Keratinocyte (primary cell): Measurements from ENCODE around the gene SPAG9. TPM values are rescaled to one million over a fixed set of nuclear protein-coding genes. Genes with fewer than 3 reads are reported as not detected.

Experiments used
- DNase-seq: peaks from one replicate; pipeline ENCODE4 v3.0.0-alpha.2; 2011; ENCODE audit warnings: low read depth, missing footprints, low spot score
- FAIRE-seq: peaks from 2 replicates; lab custom pipeline; 2011; peaks lifted over from hg19 to GRCh38; lab: Jason Lieb, UNC
- H2AFZ ChIP-seq: 2 replicates; pipeline ENCODE4 v1.6.0; 2012; ENCODE audit warnings: low read length, control low read depth, inconsistent platforms; ENCODE audit not compliant: control insufficient read depth
- H3K27ac ChIP-seq: 2 replicates; pipeline ENCODE4 v1.5.1; 2011; ENCODE audit warnings: low read length; ENCODE audit not compliant: control insufficient read depth, insufficient read depth
- H3K27me3 ChIP-seq: 3 replicates; pipeline ENCODE4 v1.6.0; 2011; ENCODE audit warnings: low read length; ENCODE audit not compliant: control insufficient read depth, insufficient read depth; ENCODE audit errors: extremely low read depth
- H3K36me3 ChIP-seq, 2 experiments: 2 replicates in 1 of 2; 3 replicates in 1 of 2; pipeline ENCODE4 v1.5.1; 2011; ENCODE audit warnings: low read length in 2 of 2, mild to moderate bottlenecking in 1 of 2; ENCODE audit not compliant: control insufficient read depth in 2 of 2, insufficient read depth in 2 of 2; ENCODE audit errors: extremely low read depth in 1 of 2
- H3K4me1 ChIP-seq: 3 replicates; pipeline ENCODE4 v1.5.1; 2011; ENCODE audit warnings: low read length; ENCODE audit not compliant: control insufficient read depth, insufficient read depth; ENCODE audit errors: extremely low read depth
- H3K4me2 ChIP-seq: 3 replicates; pipeline ENCODE4 v1.6.0; 2011; ENCODE audit warnings: low read depth, low read length; ENCODE audit not compliant: control insufficient read depth, insufficient read depth; ENCODE audit errors: extremely low read depth
- H3K4me3 ChIP-seq, 3 experiments: fragments of 200-600 bp in 1 of 3; sonication (generic) in 1 of 3; 2 replicates in 2 of 3; 3 replicates in 1 of 3; pipeline ENCODE4 v1.5.1; 2011 to 2016; ENCODE audit warnings: low read length in 3 of 3, mild to moderate bottlenecking in 3 of 3, control low read depth in 2 of 3, inconsistent platforms in 1 of 3, low read depth in 1 of 3, mixed read lengths in 1 of 3, mixed run types in 1 of 3, moderate library complexity in 1 of 3; ENCODE audit not compliant: control insufficient read depth in 2 of 3, insufficient read depth in 2 of 3; ENCODE audit errors: extremely low read depth in 1 of 3
- H3K79me2 ChIP-seq: 2 replicates; pipeline ENCODE4 v1.6.0; 2012; ENCODE audit warnings: low read length; ENCODE audit not compliant: control insufficient read depth, insufficient read depth
- H3K9ac ChIP-seq: 3 replicates; pipeline ENCODE4 v1.6.0; 2011; ENCODE audit warnings: low read length; ENCODE audit not compliant: control insufficient read depth, insufficient read depth; ENCODE audit errors: extremely low read depth
- H3K9me1 ChIP-seq: 3 replicates; pipeline ENCODE4 v1.6.0; 2011; ENCODE audit warnings: low read length; ENCODE audit not compliant: control insufficient read depth, insufficient read depth; ENCODE audit errors: extremely low read depth
- H3K9me3 ChIP-seq: 2 replicates; pipeline ENCODE4 v1.5.1; 2012; ENCODE audit warnings: low read depth, low read length; ENCODE audit not compliant: control insufficient read depth
- H4K20me1 ChIP-seq: 3 replicates; pipeline ENCODE4 v1.6.0; 2011; ENCODE audit warnings: low read length; ENCODE audit not compliant: control insufficient read depth, insufficient read depth; ENCODE audit errors: extremely low read depth
- CTCF ChIP-seq, 3 experiments: IDR thresholded peaks in 1 of 3; conservative IDR thresholded peaks in 1 of 3; optimal IDR thresholded peaks in 1 of 3; 2 replicates in 2 of 3; 3 replicates in 1 of 3; pipeline versions ENCODE3 to v1.5.1; 2011; ENCODE audit warnings: low read length in 3 of 3, mild to moderate bottlenecking in 3 of 3, moderate library complexity in 2 of 3, control low read depth in 1 of 3, inconsistent platforms in 1 of 3; ENCODE audit not compliant: insufficient read depth in 2 of 3; ENCODE audit errors: extremely low read depth in 1 of 3
- EZH2 ChIP-seq: IDR thresholded peaks from one replicate; pipeline ENCODE4 v1.6.1; 2012; ENCODE audit warnings: inconsistent platforms, mild to moderate bottlenecking, low read length, moderate library complexity
- dilution Hi-C: fragments of 300-500 bp; cut with MboI; formaldehyde crosslinking; loops from one replicate; pipeline ENCODE4 v1.7.0; 2020; ENCODE audit warnings: low sequenced_read_pairs; ENCODE audit not compliant: extremely low pct_ligation_motif_present
- polyA plus RNA-seq, 5 experiments: library from polyadenylated mRNA; depleted of rRNA in 3 of 5; stranded (reverse) in 3 of 5; stranded (forward) in 1 of 5; unstranded in 1 of 5; fragments of >200 nt; gene quantifications; 1 replicate in 1 of 5; 2 replicates in 3 of 5; 3 replicates in 1 of 5; pipeline versions ENCODE4 v1.2.1 to v1.2.3, GENCODE V29; 2011 to 2012; ENCODE audit warnings: missing spikeins in 2 of 5, low read depth in 1 of 5, low replicate concordance in 1 of 5

The SPAG9 gene
- polyA plus RNA-seq, 1 donor (not counting 4 experiments of a cell fraction or from before 2014, with no cell fraction given) = 43.1 TPM

GRCh38 chr17:50913120-50913519, 207.5 kb downstream of the SPAG9 start:
- TF ChIP-seq CTCF (optimal IDR thresholded peaks at IDR 0.05 in 1 of 3, IDR thresholded peaks at IDR 0.05 in 1 of 3, conservative IDR thresholded peaks at IDR 0.05 in 1 of 3; ENCODE audit: extremely low read depth in 1 of 3, insufficient read depth in 2 of 3, low read length in 3 of 3) (no peak), EZH2 (no peak)
- Histone ChIP-seq H3K79me2 (no peaks in the 10 kb centered on the region), H2AFZ (no peak overlapping the region), H3K9me3 (no peaks in the 10 kb centered on the region), H3K27me3 (no peaks in the 10 kb centered on the region), H3K36me3 (no peaks in the 10 kb centered on the region), H3K4me2 (no peak overlapping the region), H3K9me1 (no peaks in the 10 kb centered on the region), H3K27ac (no peak overlapping the region), H4K20me1 (no peaks in the 10 kb centered on the region), H3K4me1 (peaks cover 7% of the 10 kb centered on the region), H3K9ac (no peak overlapping the region), H3K4me3 (no peak overlapping the region)
- dilution Hi-C loops = no loop called here
- DNase-seq = no peak
- no peak for FAIRE-seq

Other genes with a start within 250 kb of the SPAG9 start
- gene NME1, start 32.7 kb upstream of the SPAG9 start, polyA plus RNA-seq = 246 to 381 TPM (median 357 TPM) in 3 replicates
- 902 to 1,260 TPM (median 1,116 TPM) in 3 replicates for gene NME2, start 45.5 kb upstream of the SPAG9 start, polyA plus RNA-seq
- 2.5 to 7.0 TPM (median 4.5 TPM) in 3 replicates for gene MBTD1, start 139.2 kb upstream of the SPAG9 start, polyA plus RNA-seq
- 21.1 to 42.7 TPM (median 27.5 TPM) in 3 replicates for gene UTP18, start 139.7 kb upstream of the SPAG9 start, polyA plus RNA-seq